KMS-11 (cell line): ENCODE measurements around the gene RAD51B.

Source experiments
- H2AFZ ChIP-seq: fragments of 200-600 bp; sonication (generic); 2 replicates; pipeline ENCODE4 v1.6.1; 2016; ENCODE audit warnings: antibody characterized with exemption, mixed run types, low read depth
- H3K27ac ChIP-seq: fragments of 200-600 bp; sonication (generic); 2 replicates; pipeline ENCODE4 v1.6.1; 2016; ENCODE audit warnings: mild to moderate bottlenecking, mixed run types
- H3K27me3 ChIP-seq: fragments of 200-600 bp; sonication (generic); 2 replicates; pipeline ENCODE4 v1.6.1; 2017; ENCODE audit warnings: mild to moderate bottlenecking, low read depth, mixed run types, moderate library complexity; ENCODE audit not compliant: insufficient read depth
- H3K36me3 ChIP-seq: fragments of 200-600 bp; sonication (generic); 2 replicates; pipeline ENCODE4 v1.6.1; 2017; ENCODE audit warnings: mild to moderate bottlenecking, mixed run types; ENCODE audit not compliant: insufficient read depth
- H3K4me1 ChIP-seq: fragments of 200-600 bp; sonication (generic); 2 replicates; pipeline ENCODE4 v1.6.1; 2016; ENCODE audit warnings: mild to moderate bottlenecking, low read depth, mixed run types; ENCODE audit not compliant: poor library complexity, severe bottlenecking
- H3K4me2 ChIP-seq: fragments of 200-600 bp; sonication (generic); 2 replicates; pipeline ENCODE4 v1.7.0; 2016; ENCODE audit warnings: mild to moderate bottlenecking, mixed run types
- H3K4me3 ChIP-seq: fragments of 200-600 bp; sonication (generic); IDR thresholded peaks from 2 replicates; pipeline ENCODE4 v1.6.1; 2017; ENCODE audit warnings: low read depth, low read length, mixed read lengths; ENCODE audit not compliant: insufficient read depth
- H3K79me2 ChIP-seq: fragments of 200-600 bp; sonication (generic); 2 replicates; pipeline ENCODE4 v1.6.1; 2016; ENCODE audit warnings: low read depth, mixed run types; ENCODE audit not compliant: insufficient read depth
- H3K9ac ChIP-seq: fragments of 200-600 bp; sonication (generic); 2 replicates; pipeline ENCODE4 v1.6.1; 2016; ENCODE audit warnings: mild to moderate bottlenecking, mixed run types
- H4K20me1 ChIP-seq: fragments of 200-600 bp; sonication (generic); 2 replicates; pipeline ENCODE4 v1.6.1; 2016; ENCODE audit warnings: mild to moderate bottlenecking, mixed run types; ENCODE audit not compliant: insufficient read depth
- TF ChIP-seq, protein P1 (sequence below): fragments of 200-600 bp; sonication (generic); conservative IDR thresholded peaks from 2 replicates; pipeline ENCODE4 v1.6.1; 2017; ENCODE audit warnings: low read depth, mild to moderate bottlenecking, antibody characterized with exemption, low read length, moderate library complexity, mixed read lengths

RAD51B gene

DNA sequence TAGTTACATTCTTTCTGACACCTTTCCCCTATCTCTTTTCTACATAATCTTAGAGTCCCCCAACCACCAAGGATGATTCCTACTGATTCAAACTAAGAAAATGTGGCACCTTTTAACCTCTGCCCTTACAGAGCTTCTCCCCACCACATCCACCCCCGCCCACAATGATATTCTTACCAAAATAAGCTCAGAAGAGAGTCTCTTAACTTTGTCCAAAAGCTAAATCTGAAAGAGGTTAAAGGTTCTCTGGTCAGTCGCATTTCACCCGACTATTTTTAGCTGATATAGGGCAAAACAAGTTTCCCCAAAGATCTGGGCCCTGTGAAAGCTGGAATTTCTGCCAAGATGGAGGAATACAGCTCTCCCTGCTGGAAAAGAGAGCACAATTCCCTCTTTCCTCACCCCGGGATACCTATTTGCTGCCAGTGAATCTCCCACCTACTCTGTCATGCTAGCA lies 844.7 kb downstream of the RAD51B start:
- no peaks in the 10 kb centered on the region for H3K36me3 ChIP-seq
- H4K20me1 ChIP-seq: no peaks in the 10 kb centered on the region
- TF ChIP-seq, protein P1, sequence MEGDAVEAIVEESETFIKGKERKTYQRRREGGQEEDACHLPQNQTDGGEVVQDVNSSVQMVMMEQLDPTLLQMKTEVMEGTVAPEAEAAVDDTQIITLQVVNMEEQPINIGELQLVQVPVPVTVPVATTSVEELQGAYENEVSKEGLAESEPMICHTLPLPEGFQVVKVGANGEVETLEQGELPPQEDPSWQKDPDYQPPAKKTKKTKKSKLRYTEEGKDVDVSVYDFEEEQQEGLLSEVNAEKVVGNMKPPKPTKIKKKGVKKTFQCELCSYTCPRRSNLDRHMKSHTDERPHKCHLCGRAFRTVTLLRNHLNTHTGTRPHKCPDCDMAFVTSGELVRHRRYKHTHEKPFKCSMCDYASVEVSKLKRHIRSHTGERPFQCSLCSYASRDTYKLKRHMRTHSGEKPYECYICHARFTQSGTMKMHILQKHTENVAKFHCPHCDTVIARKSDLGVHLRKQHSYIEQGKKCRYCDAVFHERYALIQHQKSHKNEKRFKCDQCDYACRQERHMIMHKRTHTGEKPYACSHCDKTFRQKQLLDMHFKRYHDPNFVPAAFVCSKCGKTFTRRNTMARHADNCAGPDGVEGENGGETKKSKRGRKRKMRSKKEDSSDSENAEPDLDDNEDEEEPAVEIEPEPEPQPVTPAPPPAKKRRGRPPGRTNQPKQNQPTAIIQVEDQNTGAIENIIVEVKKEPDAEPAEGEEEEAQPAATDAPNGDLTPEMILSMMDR: no peak
- no peak overlapping the region for H3K27ac ChIP-seq
- H3K9ac ChIP-seq: no peak overlapping the region
- no peaks in the 10 kb centered on the region for H3K4me1 ChIP-seq
- no peak overlapping the region for H3K4me2 ChIP-seq
- no peak overlapping the region for H2AFZ ChIP-seq
- no peaks in the 10 kb centered on the region for H3K27me3 ChIP-seq
- no peaks in the 10 kb centered on the region for H3K79me2 ChIP-seq
- no peak overlapping the region for H3K4me3 ChIP-seq

DNA sequence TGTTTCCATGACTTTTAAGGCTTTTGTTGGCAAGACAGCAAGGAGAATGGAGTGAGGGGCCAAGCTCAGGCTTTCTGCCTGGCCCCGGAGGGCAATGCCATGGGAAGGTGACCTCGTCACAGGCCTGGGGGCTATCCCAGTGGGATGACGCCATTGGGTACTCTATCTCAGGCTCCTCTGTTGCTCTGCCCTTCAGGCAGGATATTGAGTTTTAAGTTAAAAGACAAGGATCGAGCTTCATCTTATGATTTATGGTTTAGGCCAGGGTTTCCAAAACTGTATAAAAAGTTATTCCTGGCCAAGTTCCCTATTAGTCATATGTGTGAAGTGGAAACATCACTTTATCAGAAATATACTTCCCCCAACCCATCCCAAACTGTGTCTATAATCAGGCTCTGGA lies 845.6 kb downstream of the RAD51B start:
- Histone ChIP-seq H3K9ac (no peak overlapping the region), H3K4me2 (no peak overlapping the region), H3K36me3 (no peaks in the 10 kb centered on the region), H3K27ac (no peak overlapping the region), H4K20me1 (no peaks in the 10 kb centered on the region), H3K4me1 (no peaks in the 10 kb centered on the region), H3K4me3 (no peak overlapping the region), H2AFZ (no peak overlapping the region), H3K27me3 (no peaks in the 10 kb centered on the region), H3K79me2 (no peaks in the 10 kb centered on the region)
- TF ChIP-seq, protein P1: no peak

DNA sequence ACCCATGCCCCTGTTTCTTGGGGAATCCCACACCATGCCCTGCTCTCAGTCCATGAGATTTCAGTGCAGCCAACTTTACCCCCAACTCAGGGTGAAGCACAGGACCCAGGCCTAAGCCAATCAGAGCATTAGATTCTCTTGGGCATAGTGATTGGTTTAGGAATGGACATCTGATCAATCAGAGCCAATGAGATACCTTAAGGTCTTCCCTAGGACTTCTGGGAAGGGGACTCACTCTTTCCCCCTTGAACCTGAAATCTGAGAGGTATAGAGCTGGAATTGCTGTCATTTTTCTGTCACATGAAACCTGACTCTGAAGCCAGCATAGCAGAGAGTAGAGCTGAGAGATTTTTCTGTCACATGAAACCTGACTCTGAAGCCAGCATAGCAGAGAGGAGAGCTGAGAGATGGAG lies 846.2 kb downstream of the RAD51B start:
- no peaks in the 10 kb centered on the region for H3K79me2 ChIP-seq
- H3K36me3 ChIP-seq: no peaks in the 10 kb centered on the region
- TF ChIP-seq, protein P1: no peak
- H3K4me3 ChIP-seq: no peak overlapping the region
- no peak overlapping the region for H3K27ac ChIP-seq
- no peaks in the 10 kb centered on the region for H4K20me1 ChIP-seq
- H3K4me1 ChIP-seq: no peaks in the 10 kb centered on the region
- H2AFZ ChIP-seq: no peak overlapping the region
- H3K9ac ChIP-seq: no peak overlapping the region
- H3K27me3 ChIP-seq: no peaks in the 10 kb centered on the region
- no peak overlapping the region for H3K4me2 ChIP-seq

DNA sequence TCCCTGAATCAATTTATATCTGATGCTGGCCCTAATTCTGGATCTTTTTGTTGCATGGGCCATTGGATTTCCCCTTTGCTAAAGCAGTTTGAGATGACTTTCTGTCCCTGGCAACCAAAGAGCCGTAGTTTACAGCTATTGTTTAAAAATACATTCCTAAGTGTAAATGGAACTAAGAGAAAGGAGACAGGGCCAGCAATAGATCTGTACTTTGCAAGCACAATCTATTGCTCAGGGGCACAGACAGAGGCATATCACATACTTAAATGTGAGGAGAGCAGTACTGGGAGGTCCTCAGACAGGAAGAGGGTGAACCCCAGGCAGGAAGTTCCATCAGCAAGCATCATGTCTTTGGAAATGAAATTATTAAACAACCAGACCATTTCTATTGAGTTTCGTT lies 846.7 kb downstream of the RAD51B start:
- TF ChIP-seq, protein P1: no peak
- H3K27ac ChIP-seq: no peak overlapping the region
- H4K20me1 ChIP-seq: no peaks in the 10 kb centered on the region
- H2AFZ ChIP-seq: no peak overlapping the region
- no peak overlapping the region for H3K9ac ChIP-seq
- no peaks in the 10 kb centered on the region for H3K27me3 ChIP-seq
- no peak overlapping the region for H3K4me2 ChIP-seq
- H3K4me1 ChIP-seq: no peaks in the 10 kb centered on the region
- no peaks in the 10 kb centered on the region for H3K79me2 ChIP-seq
- no peak overlapping the region for H3K4me3 ChIP-seq
- H3K36me3 ChIP-seq: no peaks in the 10 kb centered on the region
